Measurements from ENCODE around the gene TYW1. TPM values are rescaled to one million over a fixed set of nuclear protein-coding genes. Genes with fewer than 3 reads are reported as not detected.

Gene TYW1
- total and polyA plus RNA-seq, 2 experiments from 2014 or later = 13.8 to 18.5 TPM

- Histone ChIP-seq H3K4me3 (no peak overlapping the region), H3K36me3 (replicated peaks; ENCODE audit: insufficient read depth, low read depth) (no peaks in the 10 kb centered on the region), H3K27me3 (no peaks in the 10 kb centered on the region), H3K4me2 (no peak overlapping the region), H3K9me3 (ENCODE audit: low read depth) (no peaks in the 10 kb centered on the region), H3K9me2 (replicated peaks; ENCODE audit: insufficient read depth) (no peaks in the 10 kb centered on the region), H2AFZ (no peak overlapping the region), H3K79me2 (no peaks in the 10 kb centered on the region), H3K27ac (no peak overlapping the region), H3K4me1 (ENCODE audit: insufficient read depth) (no peaks in the 10 kb centered on the region), H4K20me1 (ENCODE audit: insufficient read depth, poor library complexity, severe bottlenecking) (no peaks in the 10 kb centered on the region)
- TF ChIP-seq CTCF (IDR thresholded peaks at IDR 0.05; ENCODE audit: poor library complexity) = no peak
- no peak for TF ChIP-seq EZH2 (IDR thresholded peaks at IDR 0.05; ENCODE audit: borderline replicate concordance)
- no peak for TF ChIP-seq EZH2phosphoT487 (IDR thresholded peaks at IDR 0.05; ENCODE audit: low read depth, severe bottlenecking, unreplicated experiment)
- WGBS (ENCODE audit: low lambda C conversion rate, missing lambda C conversion rate) = 80% methylated on average over 7 of the region's 7 CpGs
- no peak for DNase-seq (ENCODE audit: low spot score)
Observed at GRCh38 chr7:67018940-67019339, 22.3 kb downstream of the TYW1 start.

GRCh38 chr7:67019562-67020390 lies 23.1 kb downstream of the TYW1 start:
- Histone ChIP-seq H3K36me3 (replicated peaks; ENCODE audit: insufficient read depth, low read depth) (no peaks in the 10 kb centered on the region), H3K9me2 (replicated peaks; ENCODE audit: insufficient read depth) (no peaks in the 10 kb centered on the region), H3K4me1 (ENCODE audit: insufficient read depth) (no peaks in the 10 kb centered on the region), H3K4me2 (no peak overlapping the region), H3K9me3 (ENCODE audit: low read depth) (no peaks in the 10 kb centered on the region), H3K27me3 (no peaks in the 10 kb centered on the region), H4K20me1 (ENCODE audit: insufficient read depth, poor library complexity, severe bottlenecking) (no peaks in the 10 kb centered on the region), H3K4me3 (no peak overlapping the region), H2AFZ (no peak overlapping the region), H3K27ac (no peak overlapping the region), H3K79me2 (no peaks in the 10 kb centered on the region)
- no peak for DNase-seq (ENCODE audit: low spot score)
- TF ChIP-seq EZH2 (IDR thresholded peaks at IDR 0.05; ENCODE audit: borderline replicate concordance) = no peak
- no peak for TF ChIP-seq CTCF (IDR thresholded peaks at IDR 0.05; ENCODE audit: poor library complexity)
- no peak for TF ChIP-seq EZH2phosphoT487 (IDR thresholded peaks at IDR 0.05; ENCODE audit: low read depth, severe bottlenecking, unreplicated experiment)
- 81% methylated on average over 8 of the region's 8 CpGs for WGBS (ENCODE audit: low lambda C conversion rate, missing lambda C conversion rate)

- Histone ChIP-seq H3K27me3 (no peaks in the 10 kb centered on the region), H3K79me2 (no peaks in the 10 kb centered on the region), H3K4me3 (no peak overlapping the region), H3K36me3 (replicated peaks; ENCODE audit: insufficient read depth, low read depth) (no peaks in the 10 kb centered on the region), H2AFZ (no peak overlapping the region), H3K9me3 (ENCODE audit: low read depth) (no peaks in the 10 kb centered on the region), H3K9me2 (replicated peaks; ENCODE audit: insufficient read depth) (no peaks in the 10 kb centered on the region), H3K27ac (no peak overlapping the region), H3K4me2 (no peak overlapping the region), H3K4me1 (ENCODE audit: insufficient read depth) (no peaks in the 10 kb centered on the region), H4K20me1 (ENCODE audit: insufficient read depth, poor library complexity, severe bottlenecking) (no peaks in the 10 kb centered on the region)
- WGBS (ENCODE audit: low lambda C conversion rate, missing lambda C conversion rate) = 89% methylated on average over 7 of the region's 7 CpGs
- TF ChIP-seq EZH2phosphoT487 (IDR thresholded peaks at IDR 0.05; ENCODE audit: low read depth, severe bottlenecking, unreplicated experiment) (no peak), CTCF (IDR thresholded peaks at IDR 0.05; ENCODE audit: poor library complexity) (no peak), EZH2 (IDR thresholded peaks at IDR 0.05; ENCODE audit: borderline replicate concordance) (no peak)
- DNase-seq (ENCODE audit: low spot score) = no peak
Observed at GRCh38 chr7:67021260-67021659, 24.6 kb downstream of the TYW1 start.

Data from hepatocyte (in vitro differentiated cells).